Spinal cord (tissue), 10 donors: ENCODE measurements around the gene CXXC5. TPM values are rescaled to one million over a fixed set of nuclear protein-coding genes. Genes with fewer than 3 reads are reported as not detected.

Source experiments
- DNase-seq, 6 donors: peaks; one replicate each; pipeline versions ENCODE4 v3.0.0 to v3.0.0-alpha.2; 2013 to 2015; ENCODE audit warnings: low spot score in 6 of 6, low read depth in 4 of 6
- H3K27ac ChIP-seq: one replicate; pipeline ENCODE4 v1.5.1; 2013; ENCODE audit warnings: low read depth, low read length, control low read depth
- H3K27me3 ChIP-seq: one replicate; pipeline ENCODE4 v1.6.1; 2013; ENCODE audit warnings: low read length; ENCODE audit not compliant: control insufficient read depth, insufficient read depth
- H3K36me3 ChIP-seq: one replicate; pipeline ENCODE4 v1.6.1; 2013; ENCODE audit warnings: low read length; ENCODE audit not compliant: control insufficient read depth, insufficient read depth
- H3K4me1 ChIP-seq: one replicate; pipeline ENCODE4 v1.6.1; 2013; ENCODE audit warnings: low read length; ENCODE audit not compliant: control insufficient read depth, insufficient read depth
- H3K4me3 ChIP-seq: one replicate; pipeline ENCODE4 v1.5.1; 2013; ENCODE audit warnings: low read depth, low read length, control low read depth
- H3K9me3 ChIP-seq: one replicate; pipeline ENCODE4 v1.6.1; 2013; ENCODE audit warnings: low read length; ENCODE audit not compliant: control insufficient read depth, insufficient read depth
- WGBS: methylation state at CpG from one replicate; pipeline ENCODE4 v1.1.5; 2013; ENCODE audit warnings: missing lambda C conversion rate; ENCODE audit not compliant: insufficient coverage; 5-methylcytosine and 5-hydroxymethylcytosine counted together
- polyA plus RNA-seq, 2 donors: library from polyadenylated mRNA; unstranded; fragments of 120-200 nt; gene quantifications; one replicate each; pipeline ENCODE4 v1.2.1, GENCODE V29; 2013; ENCODE audit not compliant: insufficient read length in 2 of 2
- total RNA-seq, 2 donors: library from RNA; depleted of rRNA in 1 of 2; stranded (reverse); fragments of 120-200 nt in 1 of 2; fragments of >200 nt in 1 of 2; gene quantifications; one replicate each; pipeline versions ENCODE4 v1.2.3 to v1.2.4, GENCODE V29; 2013 to 2014
- donor health status: healthy.

CXXC5 gene
- total and polyA plus RNA-seq, 4 donors: 71.5 to 137 (median 108) TPM

GRCh38 chr5:139678751-139679750, 30.9 kb downstream of the CXXC5 start:
- DNase-seq: peak in 4 of 6 donors; percentile 62 to 90 (median 80)
- WGBS: 51% methylated on average over 16 of the region's 17 CpGs
- H3K4me1 ChIP-seq: peaks cover 95% of the 10 kb centered on the region
- no peaks in the 10 kb centered on the region for H3K27me3 ChIP-seq
- H3K4me3 ChIP-seq: no peak overlapping the region
- H3K9me3 ChIP-seq: no peaks in the 10 kb centered on the region
- H3K36me3 ChIP-seq: peaks cover 52% of the 10 kb centered on the region
- peak overlapping the region; percentile 91 for H3K27ac ChIP-seq

- Histone ChIP-seq H3K4me3 (no peak overlapping the region), H3K27me3 (no peaks in the 10 kb centered on the region), H3K27ac (peak overlapping the region; percentile 76), H3K36me3 (peaks cover 61% of the 10 kb centered on the region), H3K9me3 (no peaks in the 10 kb centered on the region), H3K4me1 (peaks cover 95% of the 10 kb centered on the region)
- no peak for DNase-seq
- WGBS: 87% methylated on average over 24 of the region's 36 CpGs
Observed at GRCh38 chr5:139680368-139681111, 32.4 kb downstream of the CXXC5 start.

- Histone ChIP-seq H3K4me3 (no peak overlapping the region), H3K27me3 (no peaks in the 10 kb centered on the region), H3K27ac (peak overlapping the region; percentile 76), H3K4me1 (peaks cover 96% of the 10 kb centered on the region), H3K36me3 (peaks cover 64% of the 10 kb centered on the region), H3K9me3 (no peaks in the 10 kb centered on the region)
- 92% methylated on average over 22 of the region's 22 CpGs for WGBS
- DNase-seq: no peak
Observed at GRCh38 chr5:139681112-139681458, 32.9 kb downstream of the CXXC5 start.

GRCh38 chr5:139681466-139681865, 33.3 kb downstream of the CXXC5 start:
- H3K4me1 ChIP-seq: peaks cover 96% of the 10 kb centered on the region
- no peaks in the 10 kb centered on the region for H3K27me3 ChIP-seq
- peaks cover 67% of the 10 kb centered on the region for H3K36me3 ChIP-seq
- no peaks in the 10 kb centered on the region for H3K9me3 ChIP-seq
- peak overlapping the region; percentile 76 for H3K27ac ChIP-seq
- H3K4me3 ChIP-seq: no peak overlapping the region
- DNase-seq: no peak

GRCh38 chr5:139682016-139682975, 34.1 kb downstream of the CXXC5 start:
- Histone ChIP-seq H3K4me1 (peaks cover 96% of the 10 kb centered on the region), H3K27ac (peak overlapping the region; percentile 88), H3K9me3 (no peaks in the 10 kb centered on the region), H3K36me3 (peaks cover 73% of the 10 kb centered on the region), H3K27me3 (no peaks in the 10 kb centered on the region), H3K4me3 (no peak overlapping the region)
- no peak for DNase-seq
- 67% methylated on average over 20 of the region's 29 CpGs for WGBS

- peak in 1 of 6 donors; percentile 66 for DNase-seq
- Histone ChIP-seq H3K9me3 (no peaks in the 10 kb centered on the region), H3K4me3 (no peak overlapping the region), H3K27ac (peak overlapping the region; percentile 88), H3K4me1 (peaks cover 96% of the 10 kb centered on the region), H3K36me3 (peaks cover 70% of the 10 kb centered on the region), H3K27me3 (no peaks in the 10 kb centered on the region)
- WGBS: 27% methylated on average over 15 of the region's 20 CpGs
Observed at GRCh38 chr5:139683295-139684271, 35.4 kb downstream of the CXXC5 start.

- Histone ChIP-seq H3K36me3 (peaks cover 73% of the 10 kb centered on the region), H3K27ac (peak overlapping the region; percentile 57)
- 67% methylated on average over 7 of the region's 7 CpGs for WGBS
Observed at GRCh38 chr5:139684350-139684880, 36.3 kb downstream of the CXXC5 start.

More at GRCh38 chr5:139684350-139684880, 36.3 kb downstream of the CXXC5 start:
- no peak overlapping the region for H3K4me3 ChIP-seq
- no peaks in the 10 kb centered on the region for H3K27me3 ChIP-seq
- peaks cover 96% of the 10 kb centered on the region for H3K4me1 ChIP-seq
- H3K9me3 ChIP-seq: no peaks in the 10 kb centered on the region
- DNase-seq: no peak
